ENCODE measurements around the gene ZFAND3. TPM values are rescaled to one million over a fixed set of nuclear protein-coding genes. Genes with fewer than 3 reads are reported as not detected.
"Not testable (repeated sequence)": the region's sequence is repeated elsewhere in the genome, so short reads cannot be mapped to it uniquely, and the experiment has no call there.

Gene ZFAND3
- polyA plus RNA-seq, 1 donor from 2014 or later: 19.7 TPM

DNA sequence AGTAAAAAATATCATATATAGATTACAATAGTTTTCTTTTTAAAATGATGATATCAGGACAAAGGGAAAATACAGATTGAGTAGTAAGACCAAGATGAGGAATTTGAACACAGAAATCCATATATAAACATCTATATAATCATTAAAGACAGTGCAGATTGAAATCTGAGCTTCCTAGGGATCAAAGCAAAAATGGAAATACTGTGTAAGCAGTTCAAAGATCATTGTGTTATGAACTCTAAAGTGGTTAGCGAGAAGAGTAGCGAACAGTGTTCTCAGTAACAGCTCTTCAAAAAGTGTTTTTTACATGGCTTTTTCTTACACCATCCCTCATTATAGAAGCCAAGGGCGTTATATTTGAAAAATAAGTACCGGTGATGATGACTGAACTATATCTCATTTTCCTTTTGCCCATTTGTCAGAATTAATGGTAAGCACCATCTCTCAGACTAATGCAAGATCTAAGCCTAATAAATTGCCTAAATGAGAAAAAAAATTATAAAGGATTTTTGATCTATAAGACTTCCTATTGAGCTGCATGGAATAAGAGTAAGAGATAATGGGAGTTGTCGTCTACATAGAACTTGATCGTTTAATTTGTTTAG, 226.3 kb downstream of the ZFAND3 start:
- no peaks in the 10 kb centered on the region for H4K20me1 ChIP-seq (ENCODE audit: insufficient read depth)
- H3K36me3 ChIP-seq (ENCODE audit: insufficient read depth, low read length): no peaks in the 10 kb centered on the region
- H3K9me3 ChIP-seq (ENCODE audit: low read length): no peaks in the 10 kb centered on the region
- H3K27ac ChIP-seq (ENCODE audit: low read length): no peak overlapping the region
- peaks cover 16% of the 10 kb centered on the region for H3K79me2 ChIP-seq (replicated peaks; ENCODE audit: insufficient read depth, low read length)
- no peaks in the 10 kb centered on the region for H3K9me2 ChIP-seq (ENCODE audit: insufficient read depth, low read length)
- no peak overlapping the region for H3K4me3 ChIP-seq (ENCODE audit: low read length)
- no peak overlapping the region for H3K9ac ChIP-seq (ENCODE audit: low read length)
- no peaks in the 10 kb centered on the region for H3F3A ChIP-seq (ENCODE audit: insufficient read depth, low read length, poor library complexity, severe bottlenecking)
- no peak overlapping the region for H3K4me2 ChIP-seq (ENCODE audit: low read length)
- no peak overlapping the region for H2AFZ ChIP-seq (ENCODE audit: low read depth, low read length)
- no peaks in the 10 kb centered on the region for H3K27me3 ChIP-seq (ENCODE audit: insufficient read depth, low read depth, low read length)
- TF ChIP-seq REST (IDR thresholded peaks at IDR 0.05; ENCODE audit: borderline replicate concordance) (no peak), MXI1 (conservative IDR thresholded peaks at IDR 0.05; ENCODE audit: poor library complexity, severe bottlenecking) (no peak), EZH2 (IDR thresholded peaks at IDR 0.05; ENCODE audit: borderline replicate concordance, insufficient read depth, low read length, poor library complexity, severe bottlenecking) (no peak), POLR2AphosphoS5 (IDR thresholded peaks at IDR 0.05) (no peak), TAF1 (IDR thresholded peaks at IDR 0.05; ENCODE audit: low read depth) (no peak), RAD21 (conservative IDR thresholded peaks at IDR 0.05) (no peak), EP300 (conservative IDR thresholded peaks at IDR 0.05; ENCODE audit: poor library complexity, severe bottlenecking) (no peak), SMC3 (conservative IDR thresholded peaks at IDR 0.05; ENCODE audit: poor library complexity) (no peak)
- TF ChIP-seq, protein P1, sequence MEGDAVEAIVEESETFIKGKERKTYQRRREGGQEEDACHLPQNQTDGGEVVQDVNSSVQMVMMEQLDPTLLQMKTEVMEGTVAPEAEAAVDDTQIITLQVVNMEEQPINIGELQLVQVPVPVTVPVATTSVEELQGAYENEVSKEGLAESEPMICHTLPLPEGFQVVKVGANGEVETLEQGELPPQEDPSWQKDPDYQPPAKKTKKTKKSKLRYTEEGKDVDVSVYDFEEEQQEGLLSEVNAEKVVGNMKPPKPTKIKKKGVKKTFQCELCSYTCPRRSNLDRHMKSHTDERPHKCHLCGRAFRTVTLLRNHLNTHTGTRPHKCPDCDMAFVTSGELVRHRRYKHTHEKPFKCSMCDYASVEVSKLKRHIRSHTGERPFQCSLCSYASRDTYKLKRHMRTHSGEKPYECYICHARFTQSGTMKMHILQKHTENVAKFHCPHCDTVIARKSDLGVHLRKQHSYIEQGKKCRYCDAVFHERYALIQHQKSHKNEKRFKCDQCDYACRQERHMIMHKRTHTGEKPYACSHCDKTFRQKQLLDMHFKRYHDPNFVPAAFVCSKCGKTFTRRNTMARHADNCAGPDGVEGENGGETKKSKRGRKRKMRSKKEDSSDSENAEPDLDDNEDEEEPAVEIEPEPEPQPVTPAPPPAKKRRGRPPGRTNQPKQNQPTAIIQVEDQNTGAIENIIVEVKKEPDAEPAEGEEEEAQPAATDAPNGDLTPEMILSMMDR (IDR thresholded peaks at IDR 0.05; ENCODE audit: poor library complexity, severe bottlenecking): no peak

DNA sequence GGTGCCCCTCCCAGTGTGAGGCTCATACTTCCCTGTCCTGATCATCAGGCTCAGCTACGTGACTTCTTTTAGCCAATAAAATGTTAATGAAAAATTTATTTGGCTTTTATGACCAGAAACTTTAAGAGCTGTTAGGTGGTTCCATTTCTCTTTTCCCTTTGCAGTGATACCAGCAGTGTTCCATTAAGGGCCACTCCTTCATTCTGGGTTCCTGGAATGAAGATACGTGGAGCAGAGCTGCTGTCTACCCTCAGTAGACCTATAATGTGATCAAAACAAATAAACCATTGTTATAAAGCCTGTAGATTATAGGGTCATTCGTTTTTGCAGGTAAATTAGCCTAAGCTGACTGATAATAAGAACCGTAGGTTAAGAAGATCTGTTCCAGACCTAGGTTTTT, 228.0 kb downstream of the ZFAND3 start:
- TF ChIP-seq, protein P1 (IDR thresholded peaks at IDR 0.05; ENCODE audit: poor library complexity, severe bottlenecking): no peak
- TF ChIP-seq EZH2 (IDR thresholded peaks at IDR 0.05; ENCODE audit: borderline replicate concordance, insufficient read depth, low read length, poor library complexity, severe bottlenecking) (no peak), REST (IDR thresholded peaks at IDR 0.05; ENCODE audit: borderline replicate concordance) (no peak), SMC3 (conservative IDR thresholded peaks at IDR 0.05; ENCODE audit: poor library complexity) (no peak), RAD21 (conservative IDR thresholded peaks at IDR 0.05) (no peak)
- H3K27ac ChIP-seq (ENCODE audit: low read length): no peak overlapping the region
- no peaks in the 10 kb centered on the region for H3K9me3 ChIP-seq (ENCODE audit: low read length)
- no peaks in the 10 kb centered on the region for H3K9me2 ChIP-seq (ENCODE audit: insufficient read depth, low read length)
- H3F3A ChIP-seq (ENCODE audit: insufficient read depth, low read length, poor library complexity, severe bottlenecking): no peaks in the 10 kb centered on the region
- H3K9ac ChIP-seq (ENCODE audit: low read length): no peak overlapping the region
- H2AFZ ChIP-seq (ENCODE audit: low read depth, low read length): no peak overlapping the region
- H3K27me3 ChIP-seq (ENCODE audit: insufficient read depth, low read depth, low read length): no peaks in the 10 kb centered on the region
- no peaks in the 10 kb centered on the region for H4K20me1 ChIP-seq (ENCODE audit: insufficient read depth)
- no peak overlapping the region for H3K4me2 ChIP-seq (ENCODE audit: low read length)
- H3K4me3 ChIP-seq (ENCODE audit: low read length): no peak overlapping the region
- H3K79me2 ChIP-seq (replicated peaks; ENCODE audit: insufficient read depth, low read length): peaks cover 16% of the 10 kb centered on the region
- no peaks in the 10 kb centered on the region for H3K36me3 ChIP-seq (ENCODE audit: insufficient read depth, low read length)

DNA sequence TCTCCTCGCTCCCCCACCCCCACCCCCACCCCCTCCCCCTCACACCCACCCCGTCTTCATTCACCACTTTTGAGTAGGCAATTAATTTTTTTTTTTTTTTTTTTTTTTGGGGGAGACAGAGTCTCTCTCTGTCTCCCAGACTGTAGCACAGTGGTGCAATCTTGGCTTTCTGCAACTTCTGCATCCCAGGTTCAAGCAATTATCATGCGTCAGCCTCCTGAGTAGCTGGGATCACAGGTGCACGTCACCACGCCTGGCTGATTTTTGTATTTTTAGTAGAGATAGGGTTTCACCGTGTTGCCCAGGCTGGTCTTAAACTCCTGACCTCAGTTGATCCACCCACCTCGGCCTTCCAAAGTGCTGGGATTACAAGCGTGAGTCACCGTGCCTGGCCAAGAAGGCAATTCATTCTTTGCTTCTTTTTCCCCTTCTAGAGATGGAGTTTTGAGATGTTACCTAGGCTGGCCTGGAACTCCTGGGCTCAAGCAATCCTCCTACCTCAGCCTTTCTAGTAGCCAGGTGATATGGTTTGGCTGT, 230.4 kb downstream of the ZFAND3 start:
- not testable (repeated sequence) for H3K9me2 ChIP-seq (ENCODE audit: insufficient read depth, low read length); H3K4me3 ChIP-seq (ENCODE audit: low read length); H3K36me3 ChIP-seq (ENCODE audit: insufficient read depth, low read length); H3K27me3 ChIP-seq (ENCODE audit: insufficient read depth, low read depth, low read length); H3K4me2 ChIP-seq (ENCODE audit: low read length); H3K9me3 ChIP-seq (ENCODE audit: low read length); H3F3A ChIP-seq (ENCODE audit: insufficient read depth, low read length, poor library complexity, severe bottlenecking); H3K9ac ChIP-seq (ENCODE audit: low read length); H4K20me1 ChIP-seq (ENCODE audit: insufficient read depth); H2AFZ ChIP-seq (ENCODE audit: low read depth, low read length); H3K27ac ChIP-seq (ENCODE audit: low read length)
- H3K79me2 ChIP-seq (replicated peaks; ENCODE audit: insufficient read depth, low read length): peaks cover 21% of the 10 kb centered on the region

Measured in neural cell (in vitro differentiated cells).